ENCODE data around the gene CCDC102B.

DNA sequence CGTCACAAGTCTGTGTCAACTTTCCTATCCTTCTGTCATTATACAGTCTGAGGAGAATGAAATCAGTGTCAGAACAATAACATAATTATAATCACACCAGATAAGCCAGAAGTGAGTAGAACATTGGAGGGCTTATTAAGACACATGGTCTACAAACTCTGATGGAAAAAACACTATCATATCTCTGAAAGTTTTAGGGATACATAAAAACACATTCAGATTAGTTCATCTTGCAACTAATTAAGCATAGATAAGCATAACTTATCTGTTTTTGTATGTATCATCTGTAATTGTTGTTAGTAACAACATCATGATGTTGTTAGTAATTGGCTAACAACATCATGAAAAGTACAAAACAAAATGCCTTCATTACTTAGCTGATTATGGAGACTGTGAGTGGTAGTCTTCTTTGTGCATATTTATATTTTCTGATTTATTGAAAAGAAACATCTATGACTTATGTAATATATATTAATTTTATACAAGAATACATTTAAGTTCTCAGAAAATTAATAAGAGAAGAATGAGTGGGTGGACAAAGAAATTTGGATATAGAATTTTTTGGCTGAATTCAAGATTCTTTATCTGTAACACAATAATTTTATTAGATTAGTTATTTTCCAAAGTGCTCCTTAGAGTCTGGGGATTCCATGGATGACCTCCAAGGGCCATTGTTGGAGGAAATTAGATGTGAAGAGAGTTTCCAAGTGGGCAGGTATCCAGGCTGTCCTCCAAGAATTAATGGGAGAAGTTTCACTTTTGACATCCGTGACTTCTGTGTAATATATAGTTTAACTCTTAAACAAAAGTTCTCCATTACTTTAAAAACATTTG, 16.9 kb upstream of the CCDC102B start:
- TF ChIP-seq, protein P1, sequence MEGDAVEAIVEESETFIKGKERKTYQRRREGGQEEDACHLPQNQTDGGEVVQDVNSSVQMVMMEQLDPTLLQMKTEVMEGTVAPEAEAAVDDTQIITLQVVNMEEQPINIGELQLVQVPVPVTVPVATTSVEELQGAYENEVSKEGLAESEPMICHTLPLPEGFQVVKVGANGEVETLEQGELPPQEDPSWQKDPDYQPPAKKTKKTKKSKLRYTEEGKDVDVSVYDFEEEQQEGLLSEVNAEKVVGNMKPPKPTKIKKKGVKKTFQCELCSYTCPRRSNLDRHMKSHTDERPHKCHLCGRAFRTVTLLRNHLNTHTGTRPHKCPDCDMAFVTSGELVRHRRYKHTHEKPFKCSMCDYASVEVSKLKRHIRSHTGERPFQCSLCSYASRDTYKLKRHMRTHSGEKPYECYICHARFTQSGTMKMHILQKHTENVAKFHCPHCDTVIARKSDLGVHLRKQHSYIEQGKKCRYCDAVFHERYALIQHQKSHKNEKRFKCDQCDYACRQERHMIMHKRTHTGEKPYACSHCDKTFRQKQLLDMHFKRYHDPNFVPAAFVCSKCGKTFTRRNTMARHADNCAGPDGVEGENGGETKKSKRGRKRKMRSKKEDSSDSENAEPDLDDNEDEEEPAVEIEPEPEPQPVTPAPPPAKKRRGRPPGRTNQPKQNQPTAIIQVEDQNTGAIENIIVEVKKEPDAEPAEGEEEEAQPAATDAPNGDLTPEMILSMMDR (IDR thresholded peaks at IDR 0.05; ENCODE audit: insufficient read depth, low read length): no peak
- TF ChIP-seq GABPA (IDR thresholded peaks at IDR 0.05; ENCODE audit: low read depth) (no peak), POLR2AphosphoS5 (IDR thresholded peaks at IDR 0.05; ENCODE audit: low read depth) (no peak), SPI1 (IDR thresholded peaks at IDR 0.05; ENCODE audit: borderline replicate concordance, low read depth) (no peak)
- TF ChIP-seq, protein P2, sequence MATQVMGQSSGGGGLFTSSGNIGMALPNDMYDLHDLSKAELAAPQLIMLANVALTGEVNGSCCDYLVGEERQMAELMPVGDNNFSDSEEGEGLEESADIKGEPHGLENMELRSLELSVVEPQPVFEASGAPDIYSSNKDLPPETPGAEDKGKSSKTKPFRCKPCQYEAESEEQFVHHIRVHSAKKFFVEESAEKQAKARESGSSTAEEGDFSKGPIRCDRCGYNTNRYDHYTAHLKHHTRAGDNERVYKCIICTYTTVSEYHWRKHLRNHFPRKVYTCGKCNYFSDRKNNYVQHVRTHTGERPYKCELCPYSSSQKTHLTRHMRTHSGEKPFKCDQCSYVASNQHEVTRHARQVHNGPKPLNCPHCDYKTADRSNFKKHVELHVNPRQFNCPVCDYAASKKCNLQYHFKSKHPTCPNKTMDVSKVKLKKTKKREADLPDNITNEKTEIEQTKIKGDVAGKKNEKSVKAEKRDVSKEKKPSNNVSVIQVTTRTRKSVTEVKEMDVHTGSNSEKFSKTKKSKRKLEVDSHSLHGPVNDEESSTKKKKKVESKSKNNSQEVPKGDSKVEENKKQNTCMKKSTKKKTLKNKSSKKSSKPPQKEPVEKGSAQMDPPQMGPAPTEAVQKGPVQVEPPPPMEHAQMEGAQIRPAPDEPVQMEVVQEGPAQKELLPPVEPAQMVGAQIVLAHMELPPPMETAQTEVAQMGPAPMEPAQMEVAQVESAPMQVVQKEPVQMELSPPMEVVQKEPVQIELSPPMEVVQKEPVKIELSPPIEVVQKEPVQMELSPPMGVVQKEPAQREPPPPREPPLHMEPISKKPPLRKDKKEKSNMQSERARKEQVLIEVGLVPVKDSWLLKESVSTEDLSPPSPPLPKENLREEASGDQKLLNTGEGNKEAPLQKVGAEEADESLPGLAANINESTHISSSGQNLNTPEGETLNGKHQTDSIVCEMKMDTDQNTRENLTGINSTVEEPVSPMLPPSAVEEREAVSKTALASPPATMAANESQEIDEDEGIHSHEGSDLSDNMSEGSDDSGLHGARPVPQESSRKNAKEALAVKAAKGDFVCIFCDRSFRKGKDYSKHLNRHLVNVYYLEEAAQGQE (IDR thresholded peaks at IDR 0.05; ENCODE audit: insufficient replicate concordance, low read depth): no peak
